Measurements from ENCODE around the gene CEP295NL. TPM values are rescaled to one million over a fixed set of nuclear protein-coding genes. Genes with fewer than 3 reads are reported as not detected.
"Not testable (repeated sequence)": the region's sequence is repeated elsewhere in the genome, so short reads cannot be mapped to it uniquely, and the experiment has no call there.

The CEP295NL gene
- total RNA-seq, 1 experiment from 2014 or later = 0.87 TPM

DNA sequence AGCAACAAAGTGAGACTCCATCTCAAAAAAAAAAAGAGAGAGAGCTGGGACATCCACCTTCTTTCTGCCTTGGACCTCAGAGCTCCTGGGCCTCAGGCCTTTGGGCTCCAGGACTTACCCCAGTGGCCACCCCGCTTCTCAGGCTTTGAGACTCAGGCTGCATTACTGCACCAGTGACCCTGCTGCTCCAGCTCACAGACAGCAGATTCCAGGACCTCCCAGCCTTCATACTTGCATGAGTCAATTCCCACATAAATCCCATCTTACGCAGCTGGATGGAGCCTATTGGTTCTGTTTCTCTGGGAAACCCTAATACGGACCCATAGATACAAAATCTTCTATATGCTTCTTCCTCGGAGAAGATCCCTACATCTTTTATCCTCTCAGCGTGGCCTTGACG is 2.1 kb upstream of the CEP295NL start:
- ATAC-seq (no peak), DNase-seq (ENCODE audit: low read depth, low spot score) (no peak)
- intact Hi-C loops (cut with micrococcal nuclease; ENCODE audit: unreplicated experiment) (no loop called here), in situ Hi-C loops (cut with HindIII; ENCODE audit: low pct_unique_long_range_greater_than_20kb, low sequenced_read_pairs) (no loop called here)
- TF ChIP-seq TCF7L2 (IDR thresholded peaks at IDR 0.05; ENCODE audit: low read depth, low read length) (no peak), SIN3A (IDR thresholded peaks at IDR 0.05; ENCODE audit: borderline replicate concordance, insufficient read depth, low read depth, low read length) (no peak), POLR2AphosphoS5 (IDR thresholded peaks at IDR 0.05; ENCODE audit: low read depth, low read length) (no peak)
- TF ChIP-seq, protein P1, sequence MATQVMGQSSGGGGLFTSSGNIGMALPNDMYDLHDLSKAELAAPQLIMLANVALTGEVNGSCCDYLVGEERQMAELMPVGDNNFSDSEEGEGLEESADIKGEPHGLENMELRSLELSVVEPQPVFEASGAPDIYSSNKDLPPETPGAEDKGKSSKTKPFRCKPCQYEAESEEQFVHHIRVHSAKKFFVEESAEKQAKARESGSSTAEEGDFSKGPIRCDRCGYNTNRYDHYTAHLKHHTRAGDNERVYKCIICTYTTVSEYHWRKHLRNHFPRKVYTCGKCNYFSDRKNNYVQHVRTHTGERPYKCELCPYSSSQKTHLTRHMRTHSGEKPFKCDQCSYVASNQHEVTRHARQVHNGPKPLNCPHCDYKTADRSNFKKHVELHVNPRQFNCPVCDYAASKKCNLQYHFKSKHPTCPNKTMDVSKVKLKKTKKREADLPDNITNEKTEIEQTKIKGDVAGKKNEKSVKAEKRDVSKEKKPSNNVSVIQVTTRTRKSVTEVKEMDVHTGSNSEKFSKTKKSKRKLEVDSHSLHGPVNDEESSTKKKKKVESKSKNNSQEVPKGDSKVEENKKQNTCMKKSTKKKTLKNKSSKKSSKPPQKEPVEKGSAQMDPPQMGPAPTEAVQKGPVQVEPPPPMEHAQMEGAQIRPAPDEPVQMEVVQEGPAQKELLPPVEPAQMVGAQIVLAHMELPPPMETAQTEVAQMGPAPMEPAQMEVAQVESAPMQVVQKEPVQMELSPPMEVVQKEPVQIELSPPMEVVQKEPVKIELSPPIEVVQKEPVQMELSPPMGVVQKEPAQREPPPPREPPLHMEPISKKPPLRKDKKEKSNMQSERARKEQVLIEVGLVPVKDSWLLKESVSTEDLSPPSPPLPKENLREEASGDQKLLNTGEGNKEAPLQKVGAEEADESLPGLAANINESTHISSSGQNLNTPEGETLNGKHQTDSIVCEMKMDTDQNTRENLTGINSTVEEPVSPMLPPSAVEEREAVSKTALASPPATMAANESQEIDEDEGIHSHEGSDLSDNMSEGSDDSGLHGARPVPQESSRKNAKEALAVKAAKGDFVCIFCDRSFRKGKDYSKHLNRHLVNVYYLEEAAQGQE (IDR thresholded peaks at IDR 0.05; ENCODE audit: insufficient read depth in 1 of 2, low read depth in 2 of 2, low read length in 1 of 2) = no peak
- TF ChIP-seq, protein P2, sequence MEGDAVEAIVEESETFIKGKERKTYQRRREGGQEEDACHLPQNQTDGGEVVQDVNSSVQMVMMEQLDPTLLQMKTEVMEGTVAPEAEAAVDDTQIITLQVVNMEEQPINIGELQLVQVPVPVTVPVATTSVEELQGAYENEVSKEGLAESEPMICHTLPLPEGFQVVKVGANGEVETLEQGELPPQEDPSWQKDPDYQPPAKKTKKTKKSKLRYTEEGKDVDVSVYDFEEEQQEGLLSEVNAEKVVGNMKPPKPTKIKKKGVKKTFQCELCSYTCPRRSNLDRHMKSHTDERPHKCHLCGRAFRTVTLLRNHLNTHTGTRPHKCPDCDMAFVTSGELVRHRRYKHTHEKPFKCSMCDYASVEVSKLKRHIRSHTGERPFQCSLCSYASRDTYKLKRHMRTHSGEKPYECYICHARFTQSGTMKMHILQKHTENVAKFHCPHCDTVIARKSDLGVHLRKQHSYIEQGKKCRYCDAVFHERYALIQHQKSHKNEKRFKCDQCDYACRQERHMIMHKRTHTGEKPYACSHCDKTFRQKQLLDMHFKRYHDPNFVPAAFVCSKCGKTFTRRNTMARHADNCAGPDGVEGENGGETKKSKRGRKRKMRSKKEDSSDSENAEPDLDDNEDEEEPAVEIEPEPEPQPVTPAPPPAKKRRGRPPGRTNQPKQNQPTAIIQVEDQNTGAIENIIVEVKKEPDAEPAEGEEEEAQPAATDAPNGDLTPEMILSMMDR (IDR thresholded peaks at IDR 0.05) = no peak
- POLR2A ChIA-PET = interaction anchor here (0.6 to 0.7 kb wide), 3 partner anchors 16 to 384 kb away, joined by 3 to 5 read pairs (median 4); no protein-coding TSS in a partner anchor
- H3K4me3 ChIP-seq (ENCODE audit: low read depth in 2 of 2, low read length in 2 of 2) = no peak overlapping the region
- no peaks in the 10 kb centered on the region for H3K27me3 ChIP-seq (ENCODE audit: control insufficient read depth, insufficient read depth, low read length)
- H3K27ac ChIP-seq (ENCODE audit: low read length) = no peak overlapping the region
- CTCF ChIA-PET = interaction anchor here (0.6 kb wide), 1 partner anchor 333 kb away, joined by 4 read pairs; no protein-coding TSS in a partner anchor
- BruUV-seq (replicated peaks) = no TSS peak
- no peaks in the 10 kb centered on the region; the same call in 1 of the 2 replicates for H3K4me1 ChIP-seq (ENCODE audit: control insufficient read depth, insufficient read depth, low read length)
- H3K9me3 ChIP-seq (ENCODE audit: control insufficient read depth, insufficient read depth, low read depth, low read length) = no peaks in the 10 kb centered on the region
- H3K36me3 ChIP-seq (ENCODE audit: control insufficient read depth, insufficient read depth, low read length) = no peaks in the 10 kb centered on the region

DNA sequence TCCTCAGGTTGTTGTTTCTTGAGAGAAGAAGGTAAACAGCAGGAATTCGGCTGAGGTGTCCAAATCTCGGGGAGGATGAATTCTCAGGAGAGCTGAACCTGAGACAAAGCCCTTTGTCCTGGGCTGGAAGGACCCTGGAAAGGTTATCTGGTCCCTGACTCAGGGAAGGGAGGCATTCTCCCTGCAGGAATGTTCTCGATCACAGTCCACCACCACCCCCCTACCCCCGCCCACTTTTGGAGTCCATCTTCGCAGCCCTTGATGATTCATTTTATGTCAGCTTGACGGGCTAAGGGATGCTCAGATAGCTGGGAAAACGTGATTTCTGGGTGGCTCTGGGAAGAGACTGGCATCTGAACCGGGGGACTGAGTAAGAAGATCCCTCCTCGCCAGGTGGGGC is 1.4 kb upstream of the CEP295NL start:
- no TSS peak for BruUV-seq (replicated peaks)
- no peak overlapping the region for H3K4me3 ChIP-seq (ENCODE audit: low read depth in 2 of 2, low read length in 2 of 2)
- no peaks in the 10 kb centered on the region for H3K36me3 ChIP-seq (ENCODE audit: control insufficient read depth, insufficient read depth, low read length)
- in situ Hi-C loops (cut with HindIII; ENCODE audit: low pct_unique_long_range_greater_than_20kb, low sequenced_read_pairs) = no loop called here
- DNase-seq (ENCODE audit: low read depth, low spot score) (no peak), ATAC-seq (no peak)
- ChIA-PET POLR2A (interaction anchor here (0.6 to 0.7 kb wide), 4 partner anchors 17 to 423 kb away, joined by 3 to 5 read pairs (median 4); no protein-coding TSS in a partner anchor), CTCF (interaction anchor here (0.8 kb wide), 1 partner anchor 407 kb away, joined by 3 read pairs; no protein-coding TSS in a partner anchor)
- TF ChIP-seq TCF7L2 (IDR thresholded peaks at IDR 0.05; ENCODE audit: low read depth, low read length) (no peak), SIN3A (IDR thresholded peaks at IDR 0.05; ENCODE audit: borderline replicate concordance, insufficient read depth, low read depth, low read length) (no peak), POLR2AphosphoS5 (IDR thresholded peaks at IDR 0.05; ENCODE audit: low read depth, low read length) (no peak)
- TF ChIP-seq, protein P1 (IDR thresholded peaks at IDR 0.05; ENCODE audit: insufficient read depth in 1 of 2, low read depth in 2 of 2, low read length in 1 of 2) = no peak
- TF ChIP-seq, protein P2 (IDR thresholded peaks at IDR 0.05) = no peak
- intact Hi-C loops (cut with micrococcal nuclease; ENCODE audit: unreplicated experiment) = no loop called here
- H3K27ac ChIP-seq (ENCODE audit: low read length) = no peak overlapping the region
- no peaks in the 10 kb centered on the region; the same call in 1 of the 2 replicates for H3K4me1 ChIP-seq (ENCODE audit: control insufficient read depth, insufficient read depth, low read length)
- no peaks in the 10 kb centered on the region for H3K9me3 ChIP-seq (ENCODE audit: control insufficient read depth, insufficient read depth, low read depth, low read length)
- H3K27me3 ChIP-seq (ENCODE audit: control insufficient read depth, insufficient read depth, low read length) = no peaks in the 10 kb centered on the region

GRCh38 chr17:78902231-78902630 is 770 bp downstream of the CEP295NL start:
- ATAC-seq; intact Hi-C loops (cut with micrococcal nuclease; ENCODE audit: unreplicated experiment); H3K9me3 ChIP-seq (ENCODE audit: control insufficient read depth, insufficient read depth, low read depth, low read length); POLR2A ChIA-PET; H3K27ac ChIP-seq (ENCODE audit: low read length); in situ Hi-C loops (cut with HindIII; ENCODE audit: low pct_unique_long_range_greater_than_20kb, low sequenced_read_pairs); BruUV-seq (replicated peaks); H3K4me3 ChIP-seq (ENCODE audit: low read depth in 2 of 2, low read length in 2 of 2); DNase-seq (ENCODE audit: low read depth, low spot score); H3K27me3 ChIP-seq (ENCODE audit: control insufficient read depth, insufficient read depth, low read length); H3K36me3 ChIP-seq (ENCODE audit: control insufficient read depth, insufficient read depth, low read length); H3K4me1 ChIP-seq (ENCODE audit: control insufficient read depth, insufficient read depth, low read length): not testable (repeated sequence)
- CTCF ChIA-PET = interaction anchor here (0.7 kb wide), 1 partner anchor 36 kb away, joined by 3 read pairs; no protein-coding TSS in a partner anchor

Data from Panc1 (cell line).